Stimulated activated CD8-positive, alpha-beta memory T cell treated with anti-CD3 and anti-CD28 coated beads, Interleukin-2, amount 100 ng/mL, for 1 hour (primary cell): Measurements from ENCODE around the gene CLOCK.
"Not testable (repeated sequence)": the region's sequence is repeated elsewhere in the genome, so short reads cannot be mapped to it uniquely, and the experiment has no call there.

Experiments
- DNase-seq, 2 donors: peaks; one replicate each; pipeline ENCODE4 v3.0.0-alpha.2; 2020; ENCODE audit warnings: low read depth in 2 of 2

CLOCK gene, protein sequence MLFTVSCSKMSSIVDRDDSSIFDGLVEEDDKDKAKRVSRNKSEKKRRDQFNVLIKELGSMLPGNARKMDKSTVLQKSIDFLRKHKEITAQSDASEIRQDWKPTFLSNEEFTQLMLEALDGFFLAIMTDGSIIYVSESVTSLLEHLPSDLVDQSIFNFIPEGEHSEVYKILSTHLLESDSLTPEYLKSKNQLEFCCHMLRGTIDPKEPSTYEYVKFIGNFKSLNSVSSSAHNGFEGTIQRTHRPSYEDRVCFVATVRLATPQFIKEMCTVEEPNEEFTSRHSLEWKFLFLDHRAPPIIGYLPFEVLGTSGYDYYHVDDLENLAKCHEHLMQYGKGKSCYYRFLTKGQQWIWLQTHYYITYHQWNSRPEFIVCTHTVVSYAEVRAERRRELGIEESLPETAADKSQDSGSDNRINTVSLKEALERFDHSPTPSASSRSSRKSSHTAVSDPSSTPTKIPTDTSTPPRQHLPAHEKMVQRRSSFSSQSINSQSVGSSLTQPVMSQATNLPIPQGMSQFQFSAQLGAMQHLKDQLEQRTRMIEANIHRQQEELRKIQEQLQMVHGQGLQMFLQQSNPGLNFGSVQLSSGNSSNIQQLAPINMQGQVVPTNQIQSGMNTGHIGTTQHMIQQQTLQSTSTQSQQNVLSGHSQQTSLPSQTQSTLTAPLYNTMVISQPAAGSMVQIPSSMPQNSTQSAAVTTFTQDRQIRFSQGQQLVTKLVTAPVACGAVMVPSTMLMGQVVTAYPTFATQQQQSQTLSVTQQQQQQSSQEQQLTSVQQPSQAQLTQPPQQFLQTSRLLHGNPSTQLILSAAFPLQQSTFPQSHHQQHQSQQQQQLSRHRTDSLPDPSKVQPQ

GRCh38 chr4:55546756-55547465 lies at the start of gene CLOCK:
Gene CLOCK (minus strand): TSS chr4:55546909. CDS start chr4:55482785, 64,124 bp downstream.
- DNase-seq: peak; percentile 67 to 69

DNA sequence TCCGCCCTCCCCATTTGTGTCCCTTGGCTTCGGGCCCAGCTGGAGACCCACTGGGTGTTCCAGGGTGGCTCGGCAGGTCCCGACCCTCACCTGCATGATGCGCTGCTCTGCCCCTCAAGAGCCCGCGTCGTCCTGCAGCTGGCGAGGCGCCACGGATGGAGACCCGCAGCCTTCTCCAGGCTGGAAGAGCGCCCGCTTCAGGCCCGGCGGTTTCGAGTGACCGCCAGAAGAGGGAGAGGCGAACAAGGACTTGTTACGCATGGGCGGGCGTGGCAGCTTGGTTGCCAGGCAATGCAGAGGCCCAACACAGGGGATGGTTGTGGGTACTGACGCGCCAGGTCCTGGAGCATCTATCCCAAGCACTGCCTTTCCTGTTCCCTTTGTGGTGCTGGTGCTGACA lies 45.3 kb upstream of the CLOCK start, which contains the start of gene PDCL2:
Gene PDCL2, minus strand, starts transcription at position 232 of the 400 bp plus-strand sequence. Its CDS starts 136 bp downstream, at position 96.
- DNase-seq: no peak

DNA sequence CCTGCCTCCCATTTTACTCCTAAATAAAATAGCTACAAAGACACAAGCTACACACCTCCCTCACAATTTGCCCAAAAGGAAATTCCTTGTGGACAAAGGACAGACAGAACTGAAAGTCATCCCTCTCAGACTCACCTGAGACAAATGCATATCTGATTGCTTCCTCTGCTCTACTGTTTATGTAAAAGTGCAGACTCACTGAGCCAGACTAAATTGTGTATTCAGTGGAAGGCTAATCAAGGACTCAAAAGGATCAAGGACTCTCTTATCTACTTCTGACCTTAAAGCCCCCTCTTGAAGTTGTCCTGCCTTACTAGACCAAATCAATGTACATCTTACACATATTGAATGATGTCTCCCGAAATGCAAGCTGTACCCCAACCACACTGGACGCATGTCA lies 41.5 kb upstream of the CLOCK start:
- DNase-seq: no peak

- not testable (repeated sequence) for DNase-seq
Observed at GRCh38 chr4:55582773-55583172, 36.1 kb upstream of the CLOCK start.

GRCh38 chr4:55578341-55579010 lies 31.8 kb upstream of the CLOCK start:
- no peak for DNase-seq

- no peak for DNase-seq
Observed at GRCh38 chr4:55575513-55575912, 28.8 kb upstream of the CLOCK start.

DNA sequence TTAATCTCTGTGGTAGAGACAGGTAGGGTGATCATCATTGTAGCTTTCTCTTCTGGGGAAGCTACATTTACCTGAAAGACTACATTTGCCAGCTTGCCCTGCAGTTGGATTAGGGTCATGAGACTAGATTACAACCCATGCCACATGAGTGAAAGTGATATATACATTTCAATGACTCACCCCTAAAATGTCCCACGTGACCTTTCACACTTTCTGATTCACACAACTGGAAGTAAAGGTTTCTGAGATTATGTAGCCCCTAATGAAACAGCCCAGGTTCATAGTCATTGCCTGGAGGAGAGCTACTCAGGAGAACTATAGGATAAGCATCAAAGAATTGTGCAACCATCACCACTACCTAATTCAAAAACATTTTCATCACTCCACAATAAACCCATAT lies 27.5 kb upstream of the CLOCK start:
- DNase-seq: no peak

DNA sequence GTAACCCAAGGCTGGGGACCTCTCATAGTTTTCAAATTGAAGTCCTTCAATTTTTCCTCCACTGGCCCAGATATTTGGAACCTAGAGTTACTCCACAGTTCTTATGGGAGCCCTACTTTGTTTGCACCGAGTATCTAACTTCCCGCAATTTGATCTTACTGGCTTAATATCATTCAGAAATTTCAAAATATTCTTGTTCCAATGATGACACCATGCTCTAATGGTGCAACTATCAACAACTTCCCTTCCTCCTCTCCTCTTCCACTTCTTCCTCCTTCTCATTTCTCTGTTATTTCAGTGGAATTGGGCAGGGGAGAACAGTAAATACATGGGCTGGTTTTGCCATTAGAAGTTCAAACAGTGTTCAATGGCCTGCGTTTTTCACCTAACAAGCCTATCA lies 25.1 kb upstream of the CLOCK start:
- DNase-seq: no peak

GRCh38 chr4:55568905-55569504 lies 22.3 kb upstream of the CLOCK start:
- no peak for DNase-seq

- no peak for DNase-seq
Observed at GRCh38 chr4:55561889-55562288, 15.2 kb upstream of the CLOCK start.

DNA sequence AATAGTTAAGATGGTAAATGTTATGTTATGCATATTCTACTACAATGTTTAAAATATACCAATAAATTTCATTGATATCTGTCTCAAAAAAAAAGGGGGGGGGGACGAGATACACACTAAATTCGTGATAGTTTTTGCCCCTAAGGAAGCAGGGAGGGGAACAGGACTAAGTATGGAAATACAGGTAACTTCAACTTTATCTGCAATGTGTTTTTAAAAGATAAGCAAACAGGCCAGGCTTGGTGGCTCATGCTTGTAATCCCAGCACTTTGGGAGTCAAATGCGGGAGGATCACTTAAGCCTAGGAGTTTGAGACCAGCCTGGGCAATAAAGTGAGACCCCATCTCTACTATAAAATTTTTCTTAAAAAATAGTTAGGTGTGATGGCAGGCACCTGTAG lies 13.4 kb upstream of the CLOCK start:
- no peak for DNase-seq

GRCh38 chr4:55554453-55555030 lies 7.8 kb upstream of the CLOCK start:
- DNase-seq: no peak

DNA sequence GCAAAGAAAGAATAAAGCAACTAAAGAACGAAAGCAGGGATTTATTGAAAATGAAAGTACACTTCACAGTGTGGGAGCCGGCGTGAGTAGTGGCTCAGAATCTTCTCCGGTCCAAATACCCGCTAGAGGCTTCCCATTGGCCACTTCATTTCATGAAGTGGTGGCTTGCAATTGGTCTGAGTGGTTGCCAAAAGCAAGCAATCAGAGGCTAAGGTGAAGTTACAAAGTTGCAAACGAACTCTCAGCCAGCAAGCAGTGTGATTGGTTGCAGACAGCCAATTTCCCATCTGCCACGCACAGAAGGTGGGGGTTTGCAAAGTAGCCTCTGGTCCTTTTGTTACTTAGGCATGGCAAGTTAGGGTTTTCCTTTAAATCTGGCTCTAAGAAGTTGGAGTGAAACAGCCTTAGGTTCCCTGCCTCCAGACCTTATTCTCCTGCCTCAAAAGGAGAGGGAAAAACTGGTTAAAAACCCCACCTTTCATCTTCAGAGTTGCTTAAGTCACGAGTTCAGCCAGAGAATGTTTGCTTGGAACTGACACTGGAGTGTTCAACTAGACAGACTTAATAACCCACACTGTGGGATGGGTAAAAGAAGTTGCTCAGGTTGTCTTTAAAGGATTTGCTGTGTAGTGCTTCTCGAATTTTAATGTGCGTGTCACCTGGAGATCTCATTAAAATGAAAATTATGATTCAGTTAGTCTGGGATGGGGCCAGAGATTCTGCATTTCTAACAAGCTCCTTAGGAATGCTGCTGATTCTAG lies 6.9 kb upstream of the CLOCK start:
- DNase-seq: no peak

- not testable (repeated sequence) for DNase-seq
Observed at GRCh38 chr4:55551964-55552363, 5.3 kb upstream of the CLOCK start.

GRCh38 chr4:55549888-55550287 lies 3.2 kb upstream of the CLOCK start:
- no peak for DNase-seq

DNA sequence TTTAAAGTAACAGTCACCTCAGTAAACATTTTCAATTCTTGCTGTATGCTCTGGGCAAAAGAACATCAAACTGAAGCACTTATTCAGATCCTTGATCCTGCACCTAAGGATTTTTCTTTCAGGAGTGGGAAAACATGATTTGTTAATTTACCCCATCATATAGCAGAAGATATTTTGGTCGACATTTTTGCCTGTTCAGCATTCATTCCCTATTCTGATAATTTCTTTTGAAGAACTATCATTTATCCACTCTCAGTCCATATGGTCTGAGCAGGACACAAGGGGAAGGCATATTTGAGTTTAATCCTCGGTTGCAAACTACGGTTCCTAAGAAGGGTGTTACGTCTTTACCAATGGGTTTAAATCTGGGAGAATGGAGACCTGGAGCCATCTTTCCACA lies 1.2 kb upstream of the CLOCK start:
- no peak for DNase-seq

DNA sequence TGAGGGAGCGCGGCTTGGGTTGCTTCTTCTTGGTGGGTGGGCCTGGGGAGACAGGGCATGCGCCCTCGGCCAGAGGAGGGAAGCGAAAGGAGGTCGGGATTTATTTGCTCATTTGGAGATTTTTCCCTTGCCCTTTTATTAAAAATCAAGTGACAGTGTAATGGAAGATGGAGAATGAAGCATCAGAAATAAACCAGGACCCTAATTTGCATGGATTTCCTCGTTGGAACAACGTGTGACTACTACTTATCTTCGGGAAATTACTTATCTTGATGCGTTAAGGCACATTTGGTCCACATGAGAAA lies 709 bp upstream of the CLOCK start:
- no peak for DNase-seq

DNA sequence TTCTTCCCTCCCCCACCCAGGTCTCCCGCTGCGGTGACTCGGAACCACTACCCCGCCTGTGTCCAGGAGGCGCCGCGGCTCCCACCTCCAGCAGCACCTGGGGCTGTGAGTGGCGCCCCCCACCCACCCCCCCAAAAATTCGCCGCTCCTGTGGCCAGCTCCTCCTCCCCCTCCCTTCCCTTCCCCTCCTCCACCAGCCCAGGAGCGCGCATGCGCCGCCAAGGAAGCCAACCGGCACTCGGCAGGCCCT lies 278 bp downstream of the CLOCK start:
- no peak for DNase-seq

- DNase-seq: peak; percentile 38 to 46
Observed at GRCh38 chr4:55545641-55546505, 836 bp downstream of the CLOCK start.

DNA sequence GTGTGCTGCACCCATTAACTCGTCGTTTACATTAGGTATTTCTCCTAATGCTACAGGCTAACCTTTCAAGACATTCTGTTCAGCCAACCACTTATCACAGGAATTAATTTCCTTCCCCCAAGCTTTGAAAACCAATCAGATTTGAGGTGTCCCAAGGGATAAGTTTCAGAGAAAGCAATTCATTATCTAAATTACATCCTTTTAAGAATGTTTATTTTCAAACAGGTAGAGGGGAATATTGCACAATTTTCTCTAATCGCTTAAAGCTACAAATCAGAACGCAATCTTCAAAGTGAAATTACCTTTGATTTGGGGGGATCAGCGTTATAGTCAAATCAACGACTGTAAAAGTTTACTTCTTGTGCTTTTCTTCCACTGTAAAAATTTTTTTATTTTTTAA lies 1.6 kb downstream of the CLOCK start:
- no peak for DNase-seq
